Measurements from ENCODE around the gene ZNF488. TPM values are rescaled to one million over a fixed set of nuclear protein-coding genes. Genes with fewer than 3 reads are reported as not detected.

ZNF488 gene
- total and polyA plus RNA-seq, 8 donors, result 0.09 to 0.16 TPM; not detected in 6

DNA sequence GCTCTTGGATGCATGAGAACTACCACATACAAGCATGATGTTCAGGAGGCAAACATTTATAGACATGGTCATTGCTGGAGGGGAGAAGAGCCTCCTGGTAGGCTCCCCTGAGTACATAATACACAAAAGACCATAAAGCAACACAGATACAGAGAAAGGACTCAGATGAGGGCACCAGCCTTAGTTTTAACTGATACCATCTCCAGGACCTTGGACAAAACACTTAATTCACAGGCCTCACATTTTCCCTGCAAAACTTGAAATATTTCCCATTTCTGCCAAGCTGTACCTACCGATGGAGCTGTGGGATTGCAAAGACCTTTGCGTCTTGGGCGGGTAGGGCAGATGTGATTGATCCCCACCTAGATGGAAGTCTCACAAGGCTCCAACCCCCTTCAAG is 16.7 kb upstream of the ZNF488 start:
- Histone ChIP-seq H3K36me3 (no peaks in the 10 kb centered on the region), H3K27me3 (no peaks in the 10 kb centered on the region), H3K4me1 (no peaks in the 10 kb centered on the region), H3K27ac (no peak overlapping the region), H3K4me3 (no peak overlapping the region), H3K9me3 (no peaks in the 10 kb centered on the region)
- TF ChIP-seq, protein P1, sequence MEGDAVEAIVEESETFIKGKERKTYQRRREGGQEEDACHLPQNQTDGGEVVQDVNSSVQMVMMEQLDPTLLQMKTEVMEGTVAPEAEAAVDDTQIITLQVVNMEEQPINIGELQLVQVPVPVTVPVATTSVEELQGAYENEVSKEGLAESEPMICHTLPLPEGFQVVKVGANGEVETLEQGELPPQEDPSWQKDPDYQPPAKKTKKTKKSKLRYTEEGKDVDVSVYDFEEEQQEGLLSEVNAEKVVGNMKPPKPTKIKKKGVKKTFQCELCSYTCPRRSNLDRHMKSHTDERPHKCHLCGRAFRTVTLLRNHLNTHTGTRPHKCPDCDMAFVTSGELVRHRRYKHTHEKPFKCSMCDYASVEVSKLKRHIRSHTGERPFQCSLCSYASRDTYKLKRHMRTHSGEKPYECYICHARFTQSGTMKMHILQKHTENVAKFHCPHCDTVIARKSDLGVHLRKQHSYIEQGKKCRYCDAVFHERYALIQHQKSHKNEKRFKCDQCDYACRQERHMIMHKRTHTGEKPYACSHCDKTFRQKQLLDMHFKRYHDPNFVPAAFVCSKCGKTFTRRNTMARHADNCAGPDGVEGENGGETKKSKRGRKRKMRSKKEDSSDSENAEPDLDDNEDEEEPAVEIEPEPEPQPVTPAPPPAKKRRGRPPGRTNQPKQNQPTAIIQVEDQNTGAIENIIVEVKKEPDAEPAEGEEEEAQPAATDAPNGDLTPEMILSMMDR (IDR thresholded peaks at IDR 0.05), result no peak
- WGBS, 2 donors, result 93 to 95% methylated on average over 3 of the region's 3 CpGs
- ATAC-seq (no peak), FAIRE-seq (no peak), DNase-seq (no peak)
- intact Hi-C loops (cut with DNase I), result no loop called here

DNA sequence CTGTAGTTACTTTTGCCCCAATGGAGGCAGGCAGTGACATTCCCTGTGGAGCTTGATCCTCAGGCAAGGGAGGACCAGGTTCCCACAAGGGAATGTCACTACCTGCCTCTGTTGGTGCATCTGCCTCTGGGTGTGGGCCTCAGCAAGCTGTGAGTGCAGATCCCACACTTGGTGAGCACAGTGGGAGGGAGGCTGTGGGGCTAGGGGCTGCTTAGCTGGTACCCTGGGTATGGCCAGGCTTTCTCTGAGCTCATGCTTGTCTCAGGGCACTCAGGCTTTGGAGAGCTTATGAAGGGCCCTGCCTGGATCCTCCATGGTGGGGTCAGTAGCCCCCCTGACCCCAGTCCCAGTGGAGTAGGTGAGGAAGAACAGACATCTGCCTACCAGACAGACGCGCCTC is 16.2 kb upstream of the ZNF488 start:
- no peaks in the 10 kb centered on the region for H3K4me1 ChIP-seq
- H3K9me3 ChIP-seq, result no peaks in the 10 kb centered on the region
- DNase-seq (no peak), FAIRE-seq (no peak), ATAC-seq (no peak)
- intact Hi-C loops (cut with DNase I), result no loop called here
- no peak overlapping the region for H3K27ac ChIP-seq
- WGBS, 2 donors, result 94 to 96% methylated on average over 2 of the region's 2 CpGs
- no peak overlapping the region for H3K4me3 ChIP-seq
- H3K27me3 ChIP-seq, result no peaks in the 10 kb centered on the region
- no peaks in the 10 kb centered on the region for H3K36me3 ChIP-seq
- TF ChIP-seq, protein P1 (IDR thresholded peaks at IDR 0.05), result no peak

DNA sequence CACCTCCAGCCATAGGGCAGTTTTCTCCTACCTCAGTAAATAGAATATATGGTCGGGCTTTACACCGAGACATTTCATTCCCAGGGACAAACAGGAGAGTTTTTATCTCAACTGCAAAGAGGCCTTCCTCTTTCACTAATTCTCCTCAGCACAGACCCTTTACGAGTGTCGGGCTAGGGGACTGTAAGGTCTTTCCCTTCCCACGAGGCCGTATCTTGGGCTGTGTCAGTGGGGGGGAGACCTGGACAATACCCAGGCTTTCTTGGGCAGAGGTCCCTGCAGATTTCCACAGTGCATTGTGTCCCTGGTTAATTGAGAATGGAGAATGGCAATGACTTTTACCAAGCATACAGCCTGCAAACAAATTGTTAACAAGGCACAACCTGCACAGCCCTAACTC is 13.2 kb upstream of the ZNF488 start:
- WGBS, 2 donors, result 83 to 87% methylated on average over 6 of the region's 6 CpGs
- intact Hi-C loops (cut with DNase I), result no loop called here

DNA sequence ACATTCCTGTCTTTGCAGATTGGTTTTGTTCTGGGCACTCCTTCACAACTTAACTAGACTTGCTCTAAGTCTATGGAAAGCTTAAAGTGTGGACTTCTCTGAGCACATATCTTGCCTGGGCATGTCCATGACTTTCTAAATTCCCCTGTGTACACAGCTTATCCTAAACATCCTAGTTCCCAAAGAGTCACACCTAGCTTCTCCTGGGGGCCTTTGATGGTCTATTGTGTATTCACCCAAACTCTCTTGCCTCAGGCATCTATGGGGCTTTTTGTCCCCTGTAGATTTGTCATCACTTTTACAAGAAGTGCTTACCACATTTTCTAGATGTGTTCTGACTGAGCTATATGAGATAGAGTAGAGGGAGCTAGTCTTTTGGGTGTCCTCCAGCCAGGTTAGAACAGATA is 12.2 kb upstream of the ZNF488 start:
- DNase-seq (no peak), FAIRE-seq (no peak)
- TF ChIP-seq, protein P1 (IDR thresholded peaks at IDR 0.05), result no peak

More for the DNA sequence above, 13.2 kb upstream of the ZNF488 start:
- ATAC-seq (no peak), DNase-seq (no peak), FAIRE-seq (no peak)
- Histone ChIP-seq H3K36me3 (no peaks in the 10 kb centered on the region), H3K4me1 (no peaks in the 10 kb centered on the region), H3K4me3 (no peak overlapping the region), H3K27ac (no peak overlapping the region), H3K27me3 (no peaks in the 10 kb centered on the region), H3K9me3 (no peaks in the 10 kb centered on the region)
- TF ChIP-seq, protein P1 (IDR thresholded peaks at IDR 0.05), result no peak

DNA sequence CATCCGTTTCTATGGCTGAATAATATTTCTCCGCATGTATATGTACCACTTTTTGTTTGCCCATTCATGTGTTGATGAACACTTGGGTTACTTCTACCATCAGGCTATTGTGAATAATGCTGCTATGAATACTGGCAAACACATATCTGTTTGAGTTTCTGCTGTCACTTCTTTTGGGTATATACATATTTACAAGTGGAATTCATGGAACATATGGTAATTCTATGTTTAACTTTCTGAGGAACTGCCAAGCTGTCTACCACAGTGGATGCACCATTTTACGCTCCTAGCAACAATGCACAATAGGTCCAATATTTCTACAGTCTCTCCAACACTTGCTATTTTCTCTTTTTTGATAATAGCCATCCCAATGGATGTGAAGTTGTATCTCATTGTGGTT is 5.5 kb upstream of the ZNF488 start:
- Histone ChIP-seq H3K4me3 (no peak overlapping the region), H3K36me3 (no peaks in the 10 kb centered on the region), H3K27me3 (no peaks in the 10 kb centered on the region), H3K9me3 (no peaks in the 10 kb centered on the region), H3K27ac (no peak overlapping the region), H3K4me1 (no peaks in the 10 kb centered on the region)
- TF ChIP-seq, protein P1 (IDR thresholded peaks at IDR 0.05), result no peak
- 88% methylated on average over 3 of the region's 3 CpGs for WGBS, 2 donors
- intact Hi-C loops (cut with DNase I), result loop anchor here in 1 of 3 donors (10.0 kb wide), 1 partner anchor 1105 kb away; the partner anchor contains the start of gene ANTXRL
- DNase-seq (no peak), ATAC-seq (no peak), FAIRE-seq (no peak)

More for the DNA sequence above, 12.2 kb upstream of the ZNF488 start:
- no peak for ATAC-seq
- no peaks in the 10 kb centered on the region for H3K9me3 ChIP-seq
- no peaks in the 10 kb centered on the region for H3K4me1 ChIP-seq
- intact Hi-C loops (cut with DNase I), result no loop called here
- H3K27me3 ChIP-seq, result no peaks in the 10 kb centered on the region
- H3K27ac ChIP-seq, result no peak overlapping the region
- no peak overlapping the region for H3K4me3 ChIP-seq
- H3K36me3 ChIP-seq, result no peaks in the 10 kb centered on the region
